SK-N-MC (cell line): ENCODE data around the gene ADPRS.

ENCODE experiments used
- EZH2 ChIP-seq: fragments of 200-600 bp; sonication (generic); IDR thresholded peaks from one replicate; pipeline ENCODE4 v1.6.1; 2017; ENCODE audit warnings: antibody characterized with exemption
- POLR2AphosphoS5 ChIP-seq: IDR thresholded peaks from 2 replicates; pipeline ENCODE4 v1.6.1; 2012; ENCODE audit warnings: mild to moderate bottlenecking, low read depth, low read length, borderline replicate concordance

DNA sequence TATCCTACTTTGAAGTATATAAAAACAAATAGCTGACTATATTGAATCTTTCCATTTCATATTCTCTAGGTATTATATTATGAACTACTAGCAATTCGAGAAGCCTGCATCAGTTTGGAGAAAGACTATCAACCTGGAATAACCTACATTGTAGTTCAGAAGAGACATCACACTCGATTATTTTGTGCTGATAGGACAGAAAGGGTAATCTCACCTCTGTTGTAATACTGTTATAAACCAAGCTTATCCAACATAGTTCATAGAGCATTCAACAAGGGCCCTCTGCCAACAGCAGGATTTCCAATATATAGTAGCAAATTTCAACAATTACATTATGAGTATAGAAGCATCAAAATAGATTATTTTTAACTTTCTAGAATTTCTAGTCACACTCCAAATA is 48.5 kb upstream of the ADPRS start:
- TF ChIP-seq EZH2 (no peak), POLR2AphosphoS5 (no peak)
